COR-L47 (cell line): ENCODE results near the gene SIGLEC1.

Experiments
- DNase-seq: peaks from one replicate; lab custom pipeline; 2025; lab: John Stamatoyannopoulos, UW

The SIGLEC1 gene

DNA sequence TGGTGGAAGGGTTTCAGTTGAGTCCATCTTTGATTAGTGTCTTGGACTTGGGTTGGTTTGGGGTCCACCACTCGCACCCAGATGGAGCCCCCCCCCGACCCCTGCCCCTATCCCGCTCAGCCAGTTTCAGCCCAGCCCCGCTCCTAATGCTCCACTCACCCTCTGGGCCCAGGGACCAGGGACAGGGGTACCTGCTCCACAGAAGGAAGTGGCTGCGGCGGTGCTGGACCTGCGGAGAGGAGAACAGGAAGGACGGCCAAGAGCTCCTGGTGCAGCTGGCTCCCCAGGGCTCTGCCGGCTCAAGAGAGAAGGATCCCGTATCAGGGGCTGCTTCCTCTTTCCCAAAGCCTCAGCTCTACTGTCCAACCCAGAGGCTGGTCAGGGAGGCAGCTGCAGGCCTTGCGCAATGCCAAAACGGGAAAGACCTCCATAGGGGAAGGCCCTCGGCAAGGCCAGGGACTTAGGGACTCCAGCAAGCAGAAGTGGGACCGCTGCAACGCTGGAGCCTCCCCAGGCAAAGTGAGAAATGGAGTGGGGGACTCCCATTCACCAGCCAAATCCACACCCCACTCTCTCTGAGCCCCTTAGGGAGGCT lies at the start of gene SIGLEC1:
TSS of gene SIGLEC1 (minus strand) at position 322 of the 595 bp plus-strand sequence. CDS start 5,472 bp downstream, outside the sequence.
- no peak for DNase-seq

DNA sequence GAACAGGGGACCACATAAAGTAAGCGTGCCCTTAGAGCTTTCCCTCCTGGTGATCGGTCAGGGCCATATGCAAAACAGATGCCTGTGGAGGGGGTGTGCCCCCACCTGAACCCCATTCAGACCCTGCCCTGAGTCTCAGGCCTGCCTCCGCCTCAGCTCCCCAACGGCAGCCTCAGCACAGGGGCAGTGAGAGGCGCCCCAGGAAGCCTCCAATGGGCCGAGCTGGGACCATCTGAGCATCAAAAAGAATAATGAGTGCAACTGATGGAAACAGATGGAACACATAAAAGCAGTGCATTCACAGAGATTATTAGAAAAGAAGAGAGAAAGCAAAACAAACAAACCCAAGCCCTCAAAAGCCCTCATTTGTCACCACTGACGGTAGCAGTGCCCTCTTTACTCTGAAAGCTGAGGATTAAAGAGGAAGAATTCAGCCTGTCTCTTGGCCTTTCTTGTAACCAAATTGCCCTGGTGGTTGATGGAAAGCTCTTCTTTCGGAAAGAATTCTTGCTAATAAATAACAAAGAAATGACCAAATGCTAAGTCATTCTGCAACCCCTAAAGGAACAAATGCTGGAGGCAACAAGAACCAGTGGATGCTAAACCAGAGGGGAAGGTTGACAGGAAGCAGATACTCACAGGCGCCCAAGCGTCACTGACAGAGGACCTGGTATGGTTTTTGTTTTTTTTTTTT lies 48.4 kb upstream of the SIGLEC1 start:
- no peak for DNase-seq

DNA sequence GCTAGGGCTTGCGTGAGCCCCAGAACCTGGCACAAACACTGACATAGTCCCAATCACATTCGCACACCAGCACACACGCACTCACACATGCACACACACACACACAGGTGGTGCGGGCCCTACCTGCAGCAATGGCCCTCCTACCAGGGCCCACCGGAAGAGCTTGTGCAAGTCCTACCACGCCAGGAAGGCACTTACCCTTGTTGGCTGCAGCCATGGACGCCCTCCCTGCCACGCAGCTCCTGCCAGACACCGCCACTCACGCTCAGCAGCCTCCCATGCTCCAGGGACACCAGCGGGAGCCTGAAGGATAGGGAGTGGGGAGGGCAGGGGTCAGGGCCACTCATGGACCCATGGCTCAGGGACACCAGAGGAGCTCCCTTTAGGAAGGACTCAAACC lies 47.5 kb upstream of the SIGLEC1 start:
- no peak for DNase-seq

DNA sequence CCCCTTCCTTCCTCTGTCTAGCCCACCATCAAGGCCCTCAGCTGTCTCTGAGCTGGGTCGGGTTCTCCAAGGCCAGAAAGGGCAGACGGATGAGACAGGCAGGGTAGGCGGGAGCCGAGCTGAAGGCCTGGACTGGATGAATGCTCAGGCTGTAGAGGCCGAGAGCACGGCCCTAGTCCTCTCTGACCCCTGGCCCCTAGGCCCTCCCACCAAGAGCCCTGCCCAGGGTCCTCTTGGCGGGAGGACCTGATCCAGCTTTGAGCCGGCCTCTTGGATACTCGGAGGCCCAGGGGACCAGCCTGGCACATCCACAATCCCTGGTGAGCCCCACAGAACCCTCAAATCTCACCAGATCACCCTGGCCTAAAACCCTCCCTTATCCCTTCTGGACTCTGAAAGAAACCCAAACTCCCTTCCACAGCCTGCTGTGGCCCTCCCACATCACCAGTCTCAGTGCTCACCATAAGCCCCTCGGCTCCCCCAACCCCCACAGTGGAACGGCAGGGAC lies 47.0 kb upstream of the SIGLEC1 start:
- DNase-seq = no peak

DNA sequence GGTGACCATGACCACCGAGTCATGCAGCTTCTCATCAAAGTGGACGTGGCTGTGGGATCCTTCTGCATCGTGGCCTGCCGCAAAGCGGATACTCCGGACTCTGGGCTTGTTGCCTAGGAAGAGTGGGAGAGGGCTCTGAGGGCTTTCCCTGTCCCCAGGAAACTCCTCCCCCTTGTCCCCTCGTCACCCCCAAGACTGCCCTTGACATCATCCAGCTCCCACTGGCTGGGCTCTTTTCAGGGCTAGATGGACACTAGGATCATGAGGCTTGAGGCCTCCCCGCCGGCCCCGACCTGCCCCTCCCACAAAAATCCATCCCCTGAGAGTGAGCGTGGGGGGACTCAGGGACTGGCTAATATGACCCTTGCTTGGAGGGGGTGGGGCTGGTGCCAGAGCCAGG lies 46.2 kb upstream of the SIGLEC1 start:
- DNase-seq = no peak

DNA sequence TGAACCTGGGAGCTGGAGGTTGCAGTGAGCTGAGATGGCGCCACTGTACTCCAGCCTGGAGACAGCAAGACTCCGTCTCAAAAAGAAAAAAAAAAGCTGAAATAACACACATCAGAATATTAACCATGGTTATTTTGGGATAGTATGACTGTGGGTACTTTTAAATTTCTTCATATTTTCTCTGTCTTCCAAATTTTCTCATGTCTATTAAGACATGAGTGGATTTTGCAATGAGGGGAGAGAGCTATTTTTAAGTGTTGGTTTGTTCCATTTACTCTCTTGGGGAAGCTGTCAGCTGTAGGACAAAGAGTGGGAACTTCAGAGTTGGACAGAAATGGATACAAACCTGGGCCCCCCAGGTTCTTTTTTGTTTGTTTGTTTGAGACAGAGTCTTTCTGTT lies 44.9 kb upstream of the SIGLEC1 start:
- DNase-seq = no peak

DNA sequence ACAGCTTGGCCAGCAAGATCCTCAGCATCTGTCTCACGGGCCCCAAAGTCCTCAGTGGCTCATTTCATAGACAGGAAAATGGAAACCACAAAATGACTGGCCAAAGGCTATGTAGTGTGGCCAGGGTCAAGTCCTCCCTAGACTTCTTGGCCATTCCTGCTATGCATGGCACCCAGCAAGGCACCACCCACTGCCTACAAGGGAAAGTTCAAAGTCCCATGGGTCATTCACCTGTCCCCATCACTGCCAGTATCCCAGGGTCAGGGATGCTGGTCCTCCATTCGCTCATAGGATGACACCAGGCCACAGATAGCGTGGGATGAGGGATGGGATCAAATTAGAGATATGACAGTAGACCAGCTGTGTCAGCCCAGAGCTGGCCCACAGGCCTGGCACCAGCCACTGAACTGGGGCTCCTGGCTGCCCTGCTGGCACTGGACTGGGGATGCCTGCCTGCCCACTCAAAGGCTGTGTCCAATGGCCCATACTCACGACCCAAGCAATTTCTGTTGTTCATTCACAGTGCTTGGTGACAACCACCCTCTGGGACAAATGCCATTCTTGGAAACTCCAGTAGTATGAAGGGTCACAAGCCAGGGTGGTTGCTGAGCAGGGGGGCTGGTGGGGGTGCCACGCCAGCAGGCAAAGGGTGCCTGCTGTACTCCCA lies 43.5 kb upstream of the SIGLEC1 start:
- no peak for DNase-seq

DNA sequence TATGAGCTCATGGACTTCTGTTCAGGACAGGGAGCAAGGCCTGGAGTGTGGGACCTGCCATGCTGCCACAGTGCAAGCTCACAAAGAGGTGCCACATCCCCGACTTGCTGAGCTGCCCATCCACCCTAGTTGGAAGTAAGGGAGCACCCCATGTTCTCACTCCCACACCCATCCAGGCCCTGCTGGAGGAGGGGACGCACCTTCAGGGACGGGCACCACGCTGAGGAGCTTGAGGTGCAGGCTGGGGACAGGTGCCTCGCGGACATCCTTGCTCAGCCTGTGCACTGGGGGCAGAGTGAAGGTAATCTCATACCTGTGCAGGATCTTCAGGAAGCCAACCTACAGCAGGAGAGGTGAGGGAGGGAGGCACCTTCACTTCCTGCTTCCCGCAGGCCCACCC lies 42.9 kb upstream of the SIGLEC1 start:
- DNase-seq = no peak

DNA sequence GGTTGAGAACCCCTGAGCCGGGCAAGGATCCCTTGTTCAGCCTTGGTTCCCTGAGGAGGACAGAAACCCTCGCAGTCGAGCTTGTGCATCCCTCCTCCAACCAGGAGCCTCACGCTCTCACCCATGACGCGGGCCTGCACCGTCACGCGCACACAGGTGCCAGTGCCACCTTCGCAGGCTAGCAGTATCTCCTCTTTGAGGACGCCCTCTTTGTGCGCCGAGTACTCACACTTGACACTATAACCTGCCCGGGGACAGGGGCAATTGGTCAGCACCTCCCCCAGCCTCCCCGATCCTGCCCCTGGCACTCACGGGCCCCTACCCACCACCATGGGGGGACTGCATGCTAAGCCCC lies 41.9 kb upstream of the SIGLEC1 start:
- no peak for DNase-seq

DNA sequence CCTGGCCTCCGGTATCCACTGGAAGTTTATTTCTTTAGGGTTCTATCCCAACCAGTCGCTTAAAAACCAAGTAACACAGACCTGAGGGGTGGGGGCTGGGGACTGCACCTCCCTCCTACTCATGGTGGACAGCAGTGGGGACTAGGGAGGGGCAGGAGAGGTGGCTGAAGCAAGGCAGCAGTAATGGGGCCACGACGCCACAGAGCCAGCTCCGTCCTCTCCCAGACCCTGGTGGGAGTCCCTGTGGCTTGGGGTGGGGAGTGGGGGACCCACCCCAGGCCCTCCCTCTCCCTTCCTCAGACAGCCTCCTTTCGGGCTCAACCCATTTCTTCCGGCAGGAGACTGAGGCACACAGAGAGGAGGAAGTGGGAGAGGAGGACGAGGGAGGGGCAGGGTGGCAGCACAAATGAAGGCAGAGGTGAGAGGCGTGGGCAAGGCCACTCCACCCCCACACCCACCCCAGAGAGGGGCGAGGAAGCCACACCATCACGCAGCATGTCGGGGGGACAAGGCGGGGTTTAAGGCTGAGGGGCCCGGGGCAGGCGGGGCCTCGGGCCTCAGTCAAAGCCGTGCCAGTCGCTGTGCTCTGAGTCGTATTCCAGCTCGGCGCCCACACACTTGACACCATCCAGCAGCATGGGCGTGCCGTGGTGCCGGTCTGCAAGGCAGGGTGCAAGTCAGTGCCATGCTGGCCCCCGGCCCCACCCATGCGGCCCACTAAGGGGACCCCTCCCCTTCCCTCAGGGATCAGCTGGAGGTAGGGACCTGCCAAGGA lies 41.3 kb upstream of the SIGLEC1 start:
- no peak for DNase-seq

DNA sequence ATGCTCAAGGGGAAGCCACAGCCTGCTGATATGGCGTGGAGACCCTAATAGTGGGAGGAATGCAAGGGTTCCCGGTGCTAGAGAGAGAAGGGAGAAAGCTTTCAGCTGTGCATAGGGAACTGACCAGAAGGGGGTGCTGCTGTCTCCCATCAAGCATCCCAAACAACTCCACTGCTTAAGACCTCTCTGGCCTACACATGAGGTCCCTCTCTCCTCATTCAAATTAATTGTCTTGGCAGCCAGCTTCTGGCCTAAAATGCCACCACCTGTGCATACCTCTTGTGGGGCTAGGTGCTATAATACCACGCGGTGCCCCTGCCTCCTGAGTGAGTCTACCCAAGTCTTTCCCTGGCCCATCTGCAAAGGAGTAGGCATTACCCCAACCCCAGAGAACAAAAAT lies 40.7 kb upstream of the SIGLEC1 start:
- DNase-seq = peak; percentile 38

DNA sequence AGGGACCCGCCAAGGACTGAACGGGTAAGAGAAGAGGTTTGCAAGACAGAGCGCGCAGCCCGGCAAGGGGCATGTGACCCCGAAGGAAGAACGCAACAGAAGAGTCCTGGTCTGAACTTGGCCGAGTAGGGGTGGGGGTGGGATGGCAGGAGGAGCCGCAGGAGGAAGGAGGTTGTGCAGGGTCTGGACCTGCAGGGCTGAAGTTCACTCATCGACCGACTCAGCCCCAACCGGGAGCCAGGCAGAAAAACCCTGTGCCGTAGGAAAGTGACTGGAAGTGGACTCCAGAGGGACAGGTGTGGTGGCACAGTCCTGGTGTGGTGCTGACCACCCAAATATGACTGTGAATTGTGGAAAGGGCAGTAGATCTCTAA lies 40.0 kb upstream of the SIGLEC1 start:
- DNase-seq = no peak

DNA sequence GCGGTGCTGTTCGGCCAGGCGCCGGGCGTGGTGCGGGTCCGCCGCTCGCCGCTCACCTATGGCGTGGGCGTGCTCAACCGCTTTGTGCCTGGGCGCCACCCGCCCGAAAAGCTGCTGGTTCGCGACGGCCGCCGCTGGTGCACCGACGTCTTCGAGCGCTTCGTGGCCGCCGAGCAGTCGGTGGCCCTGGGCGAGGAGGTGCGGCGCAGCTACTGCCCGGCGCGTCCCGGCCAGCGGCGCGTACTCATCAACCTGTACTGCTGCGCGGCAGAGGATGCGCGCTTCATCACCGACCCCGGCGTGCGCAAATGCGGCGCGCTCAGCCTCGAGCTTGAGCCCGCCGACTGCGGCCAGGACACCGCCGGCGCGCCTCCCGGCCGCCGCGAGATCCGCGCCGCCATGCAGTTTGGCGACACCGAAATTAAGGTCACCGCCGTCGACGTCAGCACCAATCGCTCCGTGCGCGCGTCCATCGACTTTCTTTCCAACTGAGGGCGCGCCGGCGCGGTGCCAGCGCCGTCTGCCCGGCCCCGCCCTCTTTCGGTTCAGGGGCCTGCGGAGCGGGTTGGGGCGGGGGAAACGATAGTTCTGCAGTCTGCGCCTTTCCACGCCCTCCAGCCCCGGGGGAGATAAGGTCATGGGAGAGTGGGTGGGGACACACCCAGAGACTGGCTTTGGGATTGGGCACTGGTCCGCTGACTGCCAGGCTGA lies 39.4 kb upstream of the SIGLEC1 start:
- peak; percentile 41 for DNase-seq

DNA sequence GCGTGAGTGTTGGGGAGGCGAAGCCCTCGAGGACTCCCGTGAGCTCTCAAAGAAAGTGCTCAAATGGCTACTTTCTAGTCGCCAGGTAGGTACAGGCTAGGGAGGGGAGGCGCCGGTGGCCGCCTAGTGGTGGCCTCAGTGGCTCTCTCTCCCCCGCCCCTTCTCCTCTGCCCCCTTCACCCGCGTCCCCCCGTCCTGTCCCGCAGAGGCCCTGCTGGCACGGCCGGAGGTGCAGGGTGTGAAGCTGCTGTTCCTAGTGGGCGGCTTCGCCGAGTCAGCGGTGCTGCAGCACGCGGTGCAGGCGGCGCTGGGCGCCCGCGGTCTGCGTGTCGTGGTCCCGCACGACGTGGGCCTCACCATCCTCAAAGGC lies 38.9 kb upstream of the SIGLEC1 start:
- no peak for DNase-seq

DNA sequence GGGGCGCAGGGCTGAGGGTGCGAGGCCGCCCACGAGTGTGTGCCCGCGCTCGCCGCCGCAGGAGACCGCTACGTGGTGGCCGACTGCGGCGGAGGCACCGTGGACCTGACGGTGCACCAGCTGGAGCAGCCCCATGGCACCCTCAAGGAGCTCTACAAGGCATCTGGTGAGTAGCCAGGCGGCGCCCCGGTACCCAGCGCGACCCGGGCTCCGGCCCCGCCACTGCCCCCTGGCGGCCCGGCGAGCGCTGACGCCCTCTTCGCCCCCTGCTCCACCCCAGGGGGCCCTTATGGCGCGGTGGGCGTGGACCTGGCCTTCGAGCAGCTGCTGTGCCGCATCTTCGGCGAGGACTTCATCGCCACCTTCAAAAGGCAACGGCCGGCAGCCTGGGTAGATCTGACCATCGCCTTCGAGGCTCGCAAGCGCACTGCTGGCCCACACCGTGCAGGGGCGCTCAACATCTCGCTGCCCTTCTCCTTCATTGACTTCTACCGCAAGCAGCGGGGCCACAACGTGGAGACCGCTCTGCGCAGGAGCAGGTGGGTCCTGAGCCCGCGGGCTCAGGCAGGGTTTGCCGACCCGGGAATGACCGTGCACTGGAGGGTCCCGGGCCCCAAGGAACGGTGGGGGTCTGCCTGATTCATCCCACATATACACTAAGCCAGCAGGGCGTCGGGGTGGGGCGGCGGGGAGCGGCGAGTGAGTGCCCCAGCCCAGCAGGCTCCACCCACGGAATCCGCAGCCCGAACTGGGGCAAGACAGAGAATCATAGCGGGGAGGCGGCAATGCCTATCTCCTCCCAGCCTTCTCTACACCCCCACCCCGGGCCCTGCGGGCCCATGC lies 37.5 kb upstream of the SIGLEC1 start:
- no peak for DNase-seq

DNA sequence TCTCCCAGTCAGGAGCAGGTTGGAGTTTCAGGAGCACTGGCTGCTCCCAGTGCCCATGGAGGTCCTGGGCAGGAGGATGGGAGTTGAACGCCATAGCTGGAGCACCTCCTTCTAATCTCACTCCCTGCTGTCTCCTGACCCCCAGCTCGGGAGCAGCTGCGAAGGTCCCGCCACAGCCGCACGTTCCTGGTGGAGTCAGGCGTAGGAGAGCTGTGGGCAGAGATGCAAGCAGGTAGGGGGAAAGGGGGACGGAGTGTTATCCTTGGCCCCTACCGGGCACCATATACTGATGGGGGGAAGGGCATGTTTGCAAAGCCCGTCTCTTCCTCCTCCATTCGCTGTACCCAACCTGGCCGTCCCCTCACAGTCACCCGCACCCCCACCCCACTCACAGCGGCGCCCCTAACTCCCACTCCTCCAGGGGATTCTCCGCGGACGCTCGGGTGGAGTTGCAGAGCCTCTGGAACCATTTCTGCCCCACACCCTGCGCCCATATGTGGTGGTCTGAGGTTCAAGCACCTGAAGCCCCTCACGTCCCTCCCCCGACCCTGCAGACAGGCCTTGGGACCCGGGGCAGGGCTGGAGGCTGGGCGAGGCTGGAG lies 36.8 kb upstream of the SIGLEC1 start:
- no peak for DNase-seq

DNA sequence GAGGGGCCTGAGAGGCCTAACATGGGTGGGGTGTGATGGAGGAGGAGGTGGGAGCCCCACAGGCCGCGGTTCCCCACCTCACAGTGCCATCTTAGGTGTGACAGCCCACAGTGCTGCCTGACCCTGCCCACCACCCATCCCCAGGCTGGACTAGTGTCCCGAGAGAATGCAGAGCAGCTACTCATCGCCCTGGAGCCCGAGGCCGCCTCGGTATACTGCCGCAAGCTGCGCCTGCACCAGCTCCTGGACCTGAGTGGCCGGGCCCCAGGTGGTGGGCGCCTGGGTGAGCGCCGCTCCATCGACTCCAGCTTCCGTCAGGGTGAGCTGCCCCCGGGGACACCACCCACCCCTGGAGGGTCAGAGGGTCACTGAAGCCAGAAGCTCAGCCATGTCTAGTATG lies 35.7 kb upstream of the SIGLEC1 start:
- no peak for DNase-seq

DNA sequence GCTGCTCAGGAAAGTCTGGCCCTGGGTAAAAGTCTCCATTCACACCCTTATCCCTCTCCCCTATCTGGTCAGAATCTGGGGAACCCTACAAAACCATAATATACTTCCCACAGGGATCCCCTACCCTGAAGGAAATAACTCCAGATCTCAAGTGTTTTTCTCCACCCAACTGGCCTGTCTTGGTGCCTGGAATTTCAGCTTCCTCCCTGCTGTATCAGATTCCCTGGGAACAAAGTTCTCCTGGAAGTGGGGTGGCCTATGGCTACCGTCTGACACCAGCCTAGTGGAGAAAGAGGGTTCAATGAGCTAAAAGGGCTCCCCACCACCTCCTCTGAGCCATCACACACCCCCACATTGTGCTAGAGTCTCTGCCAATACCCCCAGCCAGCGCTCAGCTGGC lies 35.1 kb upstream of the SIGLEC1 start:
- DNase-seq = no peak

DNA sequence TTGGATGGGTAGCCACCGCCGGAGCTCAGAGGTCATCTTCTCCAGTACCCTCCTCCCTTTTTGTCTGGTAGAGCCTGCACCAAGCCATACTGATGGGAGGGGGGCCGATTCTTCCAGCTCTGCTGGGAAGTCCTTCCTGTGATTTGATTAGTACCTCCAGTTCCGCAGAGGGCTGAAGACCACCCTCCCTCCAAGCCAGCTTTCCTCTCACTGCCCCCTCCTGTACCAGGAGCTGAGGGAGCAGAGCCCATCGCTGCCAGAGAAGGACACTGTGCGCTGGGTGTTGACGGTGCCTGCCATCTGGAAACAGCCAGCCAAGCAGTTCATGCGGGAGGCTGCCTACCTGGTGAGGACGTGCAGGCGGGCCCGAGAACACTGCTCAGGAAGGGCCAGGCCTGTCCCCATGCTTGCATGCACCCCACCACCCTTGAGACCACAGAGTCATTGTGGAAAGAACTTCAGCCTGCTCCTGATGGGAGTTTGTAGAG lies 33.3 kb upstream of the SIGLEC1 start:
- no peak for DNase-seq
